ENCODE measurements around the gene PCAT7.

DNA sequence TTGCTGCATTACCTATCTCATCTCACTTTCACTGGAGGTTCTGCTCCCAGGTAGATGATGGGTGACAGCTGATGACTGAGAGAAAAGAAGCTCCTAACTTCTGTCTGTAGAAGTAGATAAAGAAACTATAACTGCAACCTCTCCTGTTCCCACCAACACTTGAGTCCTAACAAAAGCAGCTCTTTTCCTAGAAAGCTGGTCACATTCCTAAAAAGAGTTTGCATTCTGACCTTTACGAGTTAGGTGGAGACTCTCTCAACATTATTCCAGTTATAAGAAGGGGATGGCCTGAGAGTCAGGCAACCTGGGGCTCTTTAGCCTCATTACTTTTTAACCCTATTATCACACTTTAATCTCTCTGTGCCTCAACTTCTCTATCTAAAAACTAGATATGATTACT, 8.9 kb upstream of the PCAT7 start:
- no peak for TF ChIP-seq CTCF (IDR thresholded peaks at IDR 0.05)
- no peak for TF ChIP-seq ZFX (IDR thresholded peaks at IDR 0.05; ENCODE audit: borderline replicate concordance)

Measured in 22Rv1 (cell line).